Stimulated activated CD4-positive, alpha-beta T cell treated with anti-CD3 and anti-CD28 coated beads, TNF-alpha, amount 100 ng/mL, for 24 hours (primary cell): Measurements from ENCODE around the gene MICAL3.

ENCODE experiments used
- DNase-seq, 3 experiments: peaks; one replicate each; pipeline ENCODE4 v3.0.0-alpha.2; 2020; ENCODE audit warnings: low read depth in 3 of 3

The MICAL3 gene

DNA sequence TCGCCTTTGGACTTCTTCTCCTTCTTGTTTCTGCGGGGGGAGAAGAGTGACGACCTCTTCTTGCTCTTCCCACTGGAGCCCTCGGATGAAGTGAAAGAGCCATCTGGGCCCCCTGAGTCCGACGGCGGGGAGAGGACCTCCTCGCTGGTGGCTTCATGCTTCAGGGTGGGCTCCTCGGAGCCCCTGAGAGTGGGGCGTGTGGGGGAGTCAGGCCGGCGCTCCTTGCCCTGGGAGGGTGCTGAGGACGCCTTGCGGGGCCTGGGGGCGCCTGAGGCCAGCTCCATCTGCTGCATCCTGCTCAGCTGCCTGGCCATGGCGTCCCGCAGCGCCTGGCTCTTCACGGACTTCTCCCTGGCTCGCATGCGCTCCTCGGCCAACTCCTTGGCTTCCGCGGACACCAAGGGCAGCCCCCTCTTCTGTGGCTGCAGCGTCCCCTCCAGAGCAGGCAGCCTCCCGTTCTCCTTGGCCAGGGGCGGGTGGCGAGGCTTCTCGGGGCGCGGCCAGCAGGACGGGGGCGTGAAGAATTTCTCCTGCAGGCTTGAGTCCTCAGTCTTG is 206.8 kb downstream of the MICAL3 start:
- no peak for DNase-seq

DNA sequence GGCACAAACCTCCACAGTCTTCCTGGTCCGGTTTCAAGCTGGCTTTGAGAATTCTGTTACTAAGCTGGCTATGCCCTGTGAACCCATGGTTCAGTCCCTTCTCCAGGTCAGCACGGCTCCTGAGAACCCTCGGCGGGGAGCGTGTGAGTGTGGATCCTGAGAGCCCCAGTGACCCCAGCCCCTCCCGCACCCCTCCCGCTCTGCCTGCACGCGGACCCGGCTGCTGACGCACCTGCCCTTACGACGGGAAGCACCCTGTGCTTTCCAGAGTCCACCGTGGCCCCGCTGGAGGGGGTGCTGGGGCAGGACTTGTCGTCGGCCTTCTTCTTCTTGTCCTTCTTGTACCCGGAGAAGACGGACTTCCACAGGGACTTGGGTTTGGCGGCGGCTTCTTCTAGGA is 207.3 kb downstream of the MICAL3 start:
- no peak for DNase-seq

DNA sequence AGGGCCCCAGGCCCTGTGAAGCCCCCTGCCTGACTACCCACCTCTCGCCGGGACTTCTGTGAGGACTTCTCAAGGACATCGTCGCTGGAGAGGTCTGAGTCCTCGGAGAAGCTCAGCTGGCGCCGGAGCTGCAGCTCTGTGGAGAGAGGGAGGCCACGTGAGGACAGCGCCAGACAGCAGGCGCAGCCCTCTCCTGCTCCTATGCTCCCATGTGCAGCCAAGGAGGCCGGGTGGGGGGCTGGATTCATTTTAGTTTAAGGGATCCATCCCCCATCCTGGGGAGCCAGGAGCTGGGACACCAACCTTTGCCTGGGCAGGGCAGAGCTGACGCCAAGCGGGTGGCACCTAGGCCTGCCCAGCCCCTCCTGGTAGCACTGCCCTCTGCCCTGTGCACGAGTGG is 207.7 kb downstream of the MICAL3 start:
- DNase-seq: no peak

DNA sequence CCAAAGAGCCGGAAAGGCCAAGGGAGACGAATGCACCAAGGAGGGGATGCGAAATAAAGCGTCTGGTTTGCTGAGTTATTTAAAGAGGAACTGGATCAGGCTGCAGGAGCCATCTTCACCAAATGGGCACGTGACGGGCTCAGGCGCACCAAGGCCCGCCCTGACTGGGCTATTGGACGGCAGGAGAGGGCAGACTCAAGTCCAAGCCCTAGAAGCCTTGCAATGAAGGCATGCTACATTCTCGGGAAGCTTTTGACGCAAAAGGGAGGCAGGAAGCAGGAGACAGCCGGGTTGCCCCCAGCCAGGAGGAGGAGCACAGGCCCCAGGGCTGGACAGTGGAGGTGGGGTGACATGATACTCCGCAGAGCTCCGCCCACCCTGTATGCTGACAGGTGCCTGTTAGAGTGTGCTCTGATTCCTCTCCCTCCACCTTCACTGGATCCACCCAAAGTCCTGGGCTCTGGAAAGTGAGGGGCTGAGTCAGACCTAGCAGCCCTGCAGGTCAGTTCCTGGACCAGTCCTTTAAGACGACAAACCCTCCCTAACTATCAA is 208.6 kb downstream of the MICAL3 start:
- no peak for DNase-seq

DNA sequence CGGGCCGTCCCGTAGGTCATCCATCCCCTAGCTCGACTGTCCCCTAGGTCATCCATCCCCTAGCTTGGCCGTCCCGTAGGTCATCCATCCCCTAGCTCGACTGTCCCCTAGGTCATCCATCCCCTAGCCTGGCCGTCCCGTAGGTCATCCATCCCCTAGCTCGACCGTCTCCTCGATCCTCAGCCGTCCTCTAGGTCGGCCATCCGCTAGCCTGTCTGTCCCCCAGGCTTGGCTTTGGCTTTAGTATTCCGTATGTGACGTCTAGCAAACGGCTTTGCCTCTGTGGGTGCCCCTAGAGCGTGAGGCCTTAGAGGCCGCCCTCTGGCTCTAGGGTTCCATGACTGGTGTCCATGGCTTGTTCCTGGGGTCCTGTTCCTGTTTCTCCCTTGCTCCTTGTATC is 209.5 kb downstream of the MICAL3 start:
- DNase-seq: no peak

DNA sequence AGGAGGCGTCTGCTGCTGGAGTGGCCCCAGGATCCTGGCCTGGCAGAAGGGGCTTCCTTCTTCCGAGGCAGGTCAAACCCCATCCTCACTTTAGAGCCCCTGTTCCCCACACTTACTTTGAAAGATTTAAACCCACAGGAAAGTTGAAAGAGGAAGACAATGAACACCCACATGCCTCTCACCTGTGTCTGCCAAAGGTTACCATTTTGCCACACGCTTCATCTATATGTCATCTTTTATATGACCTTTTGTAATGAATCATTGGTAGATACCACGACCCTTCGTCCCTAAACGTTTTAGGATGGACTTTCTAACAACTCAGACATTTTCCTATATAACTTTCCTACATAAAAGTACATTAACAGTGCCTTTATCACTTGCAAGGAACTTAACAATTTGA is 210.3 kb downstream of the MICAL3 start:
- DNase-seq: no peak

DNA sequence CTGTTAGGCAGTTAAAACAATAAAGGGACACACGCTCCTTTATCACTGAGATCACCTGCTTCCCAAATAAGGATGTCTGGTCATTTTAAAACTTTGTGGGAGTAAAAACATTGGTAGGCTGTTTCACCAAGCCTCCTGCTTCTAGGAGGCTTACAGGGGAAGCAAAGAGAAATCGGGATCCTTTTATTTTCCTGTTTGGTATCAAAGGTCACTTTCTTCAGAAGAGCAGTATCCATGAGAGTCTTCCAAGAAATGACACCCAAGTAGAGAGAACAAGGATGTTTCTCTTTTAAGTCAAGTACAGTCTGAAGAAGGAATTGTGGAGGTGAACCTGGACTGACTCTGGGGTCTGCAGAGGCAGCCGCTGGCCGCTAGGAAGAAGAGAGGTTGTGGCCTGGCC is 213.2 kb downstream of the MICAL3 start:
- no peak for DNase-seq

DNA sequence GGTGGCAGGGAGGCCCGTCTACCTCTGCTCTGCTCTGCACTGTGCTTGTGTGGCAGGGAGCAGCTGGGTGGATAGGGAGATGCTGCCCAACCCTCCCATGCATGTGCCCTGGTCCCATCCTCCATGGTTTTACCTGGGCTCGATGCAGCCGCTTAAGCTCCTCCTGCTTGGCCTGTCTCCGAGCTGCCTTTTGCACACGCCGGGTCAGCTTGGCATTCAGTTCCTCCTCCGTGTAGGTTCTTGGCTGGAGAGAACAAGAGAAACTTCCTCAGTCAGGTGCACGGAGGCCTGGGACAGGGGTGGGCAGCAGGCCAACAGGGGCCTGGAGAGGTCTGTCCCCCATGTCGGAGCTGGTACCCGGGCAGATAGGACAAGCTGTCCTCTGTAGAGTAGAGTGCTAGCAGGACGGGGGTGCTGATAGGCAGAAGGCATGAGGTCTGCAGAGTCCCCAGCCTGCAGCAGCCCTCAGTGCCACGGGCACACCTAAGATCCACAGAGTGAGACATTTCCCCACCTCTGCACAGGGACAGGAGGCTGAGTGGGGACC is 213.7 kb downstream of the MICAL3 start:
- DNase-seq: no peak

DNA sequence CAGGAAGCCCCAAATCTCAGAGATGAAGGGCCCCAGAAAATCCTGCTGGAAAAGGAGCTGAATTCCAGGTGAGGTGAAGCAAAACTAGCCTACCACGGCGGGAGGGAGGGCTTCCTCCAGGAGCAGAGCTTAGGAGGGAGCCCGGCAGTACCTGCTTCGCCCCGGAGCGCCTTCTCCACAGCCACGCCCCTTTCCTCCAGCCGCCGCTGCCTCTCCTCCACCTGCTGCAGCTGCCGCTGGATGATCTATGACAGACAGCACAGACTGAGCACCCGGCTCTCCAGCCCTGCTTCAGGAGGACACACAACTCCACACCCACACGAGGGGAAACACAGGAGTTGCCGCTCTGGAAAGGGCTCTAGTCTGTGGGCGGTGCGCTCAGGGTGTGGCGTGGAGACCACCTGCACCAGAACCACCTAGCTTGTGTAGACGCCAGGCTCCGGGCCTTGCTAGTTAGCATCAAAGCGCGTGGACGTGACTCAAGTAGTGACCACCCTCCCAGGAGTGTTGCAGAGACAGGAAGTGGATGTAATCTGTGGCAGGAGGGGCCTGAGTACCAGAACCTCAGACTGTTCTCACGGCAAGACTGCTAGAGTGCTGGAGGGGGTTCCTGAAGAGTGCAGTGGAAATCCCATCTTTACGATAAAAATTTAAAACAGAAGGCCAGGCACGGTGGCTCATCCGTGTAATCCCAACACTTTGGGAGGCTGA is 215.5 kb downstream of the MICAL3 start:
- DNase-seq: no peak

DNA sequence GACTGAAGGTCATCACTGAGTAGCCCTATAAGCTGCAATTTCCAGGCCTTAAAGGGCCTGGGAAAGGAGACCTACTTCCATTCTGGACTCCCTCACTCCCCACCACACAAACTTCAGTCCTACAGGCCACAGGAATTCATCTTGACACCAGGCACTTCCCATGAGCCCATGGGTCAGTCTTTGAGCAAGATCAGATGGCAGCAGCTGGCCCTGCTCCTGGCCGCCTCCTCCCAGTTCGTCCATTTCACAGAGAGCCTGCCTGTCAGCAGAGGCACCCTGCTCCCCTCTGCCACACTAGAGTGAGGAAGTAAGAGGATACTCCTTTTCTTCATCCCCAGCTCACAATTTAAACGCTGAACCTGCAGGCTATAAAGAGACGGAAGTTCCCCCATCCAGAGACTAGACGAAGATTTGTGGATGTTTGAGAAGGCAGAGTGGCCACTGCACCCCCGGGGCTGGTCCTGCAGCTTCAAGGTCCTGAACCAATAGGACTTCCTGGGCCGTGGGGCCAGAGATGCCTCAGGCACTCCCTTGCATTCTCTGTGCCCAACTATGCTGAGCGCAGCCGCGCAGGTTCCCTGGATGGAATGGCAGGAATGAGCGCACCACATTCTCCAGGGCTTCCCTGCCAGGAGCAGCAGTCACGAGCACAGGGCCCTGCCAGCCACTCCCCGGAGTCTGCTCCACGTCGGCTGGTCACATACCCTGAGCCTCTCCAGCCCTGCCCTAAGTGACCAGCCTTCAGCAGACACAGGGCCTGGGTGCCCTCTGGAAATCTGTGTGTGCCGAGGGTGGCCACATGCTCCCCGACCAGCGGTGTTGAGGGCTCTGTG is 216.6 kb downstream of the MICAL3 start:
- no peak for DNase-seq

DNA sequence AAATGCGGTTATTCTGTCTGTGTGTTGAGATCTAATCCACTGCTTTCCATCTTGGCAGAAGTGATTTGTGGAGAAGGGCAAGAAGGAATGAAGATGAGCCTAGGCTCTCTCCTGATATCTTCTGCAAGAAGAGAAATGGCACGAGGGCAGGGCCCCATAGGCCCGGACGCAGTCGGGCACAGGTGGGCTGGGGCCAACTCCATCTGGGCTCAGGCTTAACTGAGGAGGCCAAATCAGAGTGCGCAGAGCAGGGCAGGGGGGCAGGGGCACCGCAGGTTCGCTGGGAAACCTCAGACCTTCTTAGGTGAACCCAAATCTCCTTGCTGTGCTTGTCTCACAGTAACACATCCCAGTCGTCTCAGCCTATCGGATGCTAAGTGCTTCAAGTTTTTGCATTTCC is 217.3 kb downstream of the MICAL3 start:
- no peak for DNase-seq

DNA sequence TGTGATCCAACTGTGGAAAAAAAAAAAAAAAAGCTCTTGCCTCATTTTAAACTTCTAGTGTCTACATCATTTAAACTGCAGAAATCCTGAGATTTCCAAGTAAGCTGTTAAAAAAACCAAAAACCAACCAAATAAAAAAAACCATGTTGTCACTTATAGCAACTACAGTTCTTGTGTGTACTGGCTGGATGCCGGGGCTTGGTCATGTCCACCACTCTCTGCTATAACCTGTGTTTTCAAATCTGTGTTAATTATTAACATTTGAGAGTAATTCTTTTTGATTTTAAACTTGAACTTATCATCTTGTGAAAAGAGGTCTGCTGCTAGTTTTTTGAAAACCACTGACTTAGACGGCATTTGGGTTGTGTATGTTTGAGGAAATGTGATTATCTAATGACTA is 217.9 kb downstream of the MICAL3 start:
- no peak for DNase-seq

DNA sequence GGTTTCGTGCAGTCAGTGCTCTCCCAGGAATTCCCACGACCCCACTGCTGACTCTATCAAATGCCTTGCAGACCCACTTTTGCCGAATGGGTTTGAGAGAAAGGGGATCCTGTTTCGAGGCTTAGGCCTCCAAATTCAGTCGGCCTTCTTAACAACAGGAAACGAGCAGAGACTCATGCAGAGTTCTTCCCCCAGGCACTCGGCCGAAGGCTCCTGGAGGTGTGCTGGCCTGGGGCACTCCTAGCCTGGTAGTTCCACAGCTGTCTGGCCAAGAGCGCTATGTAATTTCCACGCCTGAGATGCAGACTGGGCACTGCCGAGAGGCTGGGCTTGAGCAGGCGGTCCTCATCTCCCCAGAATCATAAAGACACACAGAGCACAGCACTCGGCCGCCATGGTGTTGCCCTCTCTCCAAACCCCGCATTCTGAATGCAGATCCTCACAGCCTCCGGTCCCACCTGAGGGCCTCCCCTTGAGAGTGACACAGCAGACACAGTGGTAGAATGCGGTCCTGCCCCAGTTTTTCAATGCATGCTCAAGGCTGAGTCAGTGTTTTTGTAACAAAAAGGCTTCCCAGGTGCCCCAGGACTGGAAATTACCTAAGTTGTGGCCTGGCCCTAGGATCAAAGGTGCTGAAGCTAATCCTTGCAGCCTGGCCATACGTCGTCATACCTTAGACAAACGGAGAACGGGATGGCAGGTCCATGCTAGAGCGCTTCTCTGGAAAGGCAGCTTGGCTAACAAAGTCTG is 219.9 kb downstream of the MICAL3 start:
- DNase-seq: no peak

DNA sequence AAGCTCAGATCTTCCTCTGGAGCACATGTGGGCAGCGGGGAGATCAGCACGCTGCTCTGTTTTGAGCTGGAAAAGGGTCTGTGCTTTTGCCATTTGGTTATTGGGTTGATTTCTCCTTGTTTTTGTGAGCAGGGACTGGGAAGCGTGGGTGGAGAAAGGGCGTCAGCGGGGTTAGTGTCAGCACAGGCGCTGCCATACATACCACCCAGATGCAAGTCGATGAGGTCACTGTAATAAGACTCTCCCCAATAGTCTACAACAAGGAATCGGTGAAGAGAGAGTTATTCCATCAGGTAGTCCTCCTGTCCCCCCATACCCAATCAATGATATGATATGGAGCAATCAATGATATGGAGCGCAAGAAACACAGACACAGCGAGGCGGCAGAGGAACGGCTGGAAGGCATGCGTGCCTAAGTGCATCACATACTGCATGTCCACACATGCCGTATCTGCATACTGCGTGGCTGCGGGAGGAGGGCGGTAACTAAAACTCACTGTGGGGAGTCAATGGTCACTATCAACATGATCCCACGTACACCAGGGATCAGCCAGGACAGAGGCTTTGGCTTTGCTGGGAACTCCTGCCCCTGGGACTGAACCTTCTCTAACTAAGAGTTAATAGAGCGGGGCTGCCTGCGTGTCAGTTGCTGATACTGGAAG is 220.6 kb downstream of the MICAL3 start:
- DNase-seq: no peak

DNA sequence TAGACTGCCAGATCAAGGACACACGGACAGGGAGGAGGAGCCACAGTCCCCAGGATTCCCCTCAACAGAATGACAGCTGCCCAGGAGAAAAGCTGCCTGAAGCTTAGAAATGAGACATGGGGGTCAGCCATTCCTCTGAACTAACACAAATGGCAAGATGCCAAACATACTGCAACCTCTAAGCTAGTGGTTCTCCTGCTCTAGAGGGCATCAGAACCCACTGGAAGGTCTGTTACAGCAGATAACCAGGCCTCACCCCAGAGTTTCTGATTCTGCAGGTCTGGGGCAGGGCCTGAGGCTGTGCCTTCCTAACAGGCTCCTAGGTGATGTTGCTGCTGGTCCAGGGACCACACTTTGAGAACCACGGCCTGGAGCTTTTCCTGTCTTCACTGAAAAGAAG is 221.5 kb downstream of the MICAL3 start:
- no peak for DNase-seq

DNA sequence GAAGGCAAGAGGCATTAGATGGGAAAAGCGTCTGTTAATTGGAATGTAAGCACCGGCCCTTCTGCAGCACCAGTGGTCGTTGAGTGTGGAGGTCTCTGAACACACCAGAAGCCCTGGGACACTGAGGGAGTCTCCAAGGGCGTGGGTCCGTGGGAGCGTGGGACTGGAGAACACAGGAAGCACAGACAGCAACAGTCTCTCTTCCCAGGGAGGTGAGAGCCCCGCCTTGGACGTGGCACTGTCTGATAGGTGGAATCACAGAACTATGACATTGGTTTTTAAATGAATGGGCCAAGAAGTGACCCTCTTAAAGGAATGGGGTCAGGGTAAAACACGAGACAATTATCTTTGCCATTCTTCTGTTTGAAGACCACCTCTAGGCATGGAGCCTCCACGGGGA is 221.9 kb downstream of the MICAL3 start:
- DNase-seq: no peak

DNA sequence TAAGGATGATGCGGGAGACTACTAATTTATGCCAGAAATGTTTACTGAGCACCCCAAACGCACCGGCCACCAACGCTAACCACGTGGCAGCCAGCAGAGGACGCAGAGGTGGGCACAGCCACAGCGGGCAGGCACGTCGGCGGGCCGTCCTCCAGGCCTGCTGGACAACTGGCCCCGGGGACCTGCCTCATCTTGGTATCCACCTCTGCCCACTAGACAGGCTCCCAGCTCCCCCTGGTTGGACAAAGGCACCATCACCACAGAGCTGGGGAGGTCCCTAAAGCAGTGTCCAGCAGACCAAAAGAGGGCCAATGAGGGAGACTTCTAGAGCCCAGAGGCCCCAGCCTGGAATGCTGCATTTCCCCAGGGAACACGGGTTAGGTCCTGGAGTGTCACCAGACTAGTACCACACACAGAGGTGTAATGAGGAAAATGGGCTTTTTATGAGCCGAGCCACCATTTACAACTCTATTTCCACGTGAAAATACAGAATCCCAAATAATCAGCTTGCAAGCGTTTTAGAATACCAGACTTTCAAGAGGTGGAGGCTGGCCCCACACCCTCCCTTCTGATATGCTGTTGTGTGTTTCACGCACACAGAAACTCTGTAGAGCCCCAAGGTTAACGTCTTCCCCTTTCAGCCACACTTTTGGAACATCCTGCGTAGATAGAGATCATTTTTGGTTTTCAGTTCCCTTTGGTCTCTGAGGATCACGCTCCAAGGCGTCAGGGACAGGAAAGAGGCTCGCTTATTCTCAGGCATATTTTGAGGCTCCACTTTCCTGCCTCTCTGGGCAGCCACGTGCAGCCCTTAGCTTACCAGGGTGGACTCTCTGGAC is 226.4 kb downstream of the MICAL3 start:
- DNase-seq: no peak

DNA sequence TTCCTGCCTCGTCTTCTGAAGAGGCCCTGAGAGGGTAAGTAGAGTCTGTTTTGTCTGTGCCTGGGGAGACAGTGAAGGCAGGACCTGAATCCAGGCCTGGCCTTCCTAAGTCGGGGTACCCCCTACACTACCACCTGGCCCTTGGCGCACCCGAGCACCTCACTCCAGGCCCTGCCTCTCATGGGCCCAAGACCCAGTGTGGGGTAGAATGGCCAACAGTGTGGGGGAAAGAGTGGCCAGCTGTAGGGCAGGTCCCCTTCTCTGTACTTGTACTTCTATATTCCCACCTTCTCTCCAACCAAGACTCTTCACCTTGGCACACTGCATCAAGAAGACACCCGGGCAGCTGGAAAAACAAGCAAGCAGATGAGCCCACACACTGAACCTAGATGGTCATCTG is 227.7 kb downstream of the MICAL3 start:
- DNase-seq: no peak

DNA sequence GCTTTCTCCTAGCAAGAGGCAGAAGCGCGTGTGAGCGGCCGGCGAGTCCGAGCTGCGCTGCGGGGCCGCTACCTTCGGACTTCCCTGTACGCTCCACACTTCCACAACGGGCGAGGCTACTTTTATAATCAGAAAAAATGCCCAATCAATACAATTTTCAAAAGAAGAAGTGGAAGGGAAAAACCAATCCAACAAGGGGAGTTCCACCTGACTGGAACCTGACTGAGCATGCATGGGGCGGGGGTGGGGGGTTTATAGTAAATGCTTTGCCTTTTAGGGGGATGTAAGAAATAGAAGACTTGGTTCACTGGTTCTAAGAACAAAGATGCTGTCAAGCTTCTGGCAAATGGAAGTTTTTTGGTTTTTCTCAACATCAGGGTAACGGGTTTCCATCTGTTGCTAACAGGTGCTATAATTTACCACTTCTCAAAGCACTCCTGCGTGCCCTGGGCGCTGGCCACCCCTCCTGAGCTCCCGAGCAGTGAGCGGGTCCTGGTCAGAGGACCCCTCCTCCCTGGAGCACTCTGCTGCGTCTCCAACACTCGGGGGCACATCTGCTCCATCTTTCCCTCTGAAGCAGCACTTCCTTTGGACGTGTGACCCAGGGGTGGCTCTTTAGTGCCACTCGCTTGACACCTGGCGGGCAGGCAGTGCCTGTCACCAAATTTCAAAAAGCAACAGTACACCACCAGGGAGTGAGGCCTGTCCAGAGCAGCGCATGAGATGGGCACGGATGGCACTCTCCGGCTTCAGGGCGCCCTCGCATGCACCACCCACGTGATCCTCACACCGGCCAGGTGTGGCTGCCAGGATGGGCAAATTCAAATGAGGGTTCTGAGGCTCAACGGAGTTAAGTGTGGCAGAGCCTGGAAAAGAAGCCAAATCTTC is 228.5 kb downstream of the MICAL3 start:
- DNase-seq: no peak
